IPS-18c (cell line): Measurements from ENCODE around the gene PTGES3.
A peak's percentile ranks its signal among the peaks of the same experiment; 100 is the strongest.

Experiments
- H3K4me3 ChIP-seq: 2 replicates; pipeline ENCODE4 v1.7.0; 2013; ENCODE audit warnings: low read depth, mild to moderate bottlenecking, low read length, moderate library complexity; ENCODE audit not compliant: insufficient read depth
- H3K9me3 ChIP-seq: one replicate; pipeline ENCODE4 v1.6.1; 2013; ENCODE audit warnings: mild to moderate bottlenecking, low read length, moderate library complexity; ENCODE audit not compliant: control insufficient read depth, insufficient read depth

PTGES3 gene

GRCh38 chr12:56635806-56636674, 52.0 kb downstream of the PTGES3 start:
- Histone ChIP-seq H3K4me3 (peak overlapping the region; percentile 82), H3K9me3 (no peaks in the 10 kb centered on the region)

- Histone ChIP-seq H3K4me3 (peak overlapping the region; percentile 82), H3K9me3 (no peaks in the 10 kb centered on the region)
These were observed 53.0 kb downstream of the PTGES3 start for GRCh38 chr12:56634837-56635791.

DNA sequence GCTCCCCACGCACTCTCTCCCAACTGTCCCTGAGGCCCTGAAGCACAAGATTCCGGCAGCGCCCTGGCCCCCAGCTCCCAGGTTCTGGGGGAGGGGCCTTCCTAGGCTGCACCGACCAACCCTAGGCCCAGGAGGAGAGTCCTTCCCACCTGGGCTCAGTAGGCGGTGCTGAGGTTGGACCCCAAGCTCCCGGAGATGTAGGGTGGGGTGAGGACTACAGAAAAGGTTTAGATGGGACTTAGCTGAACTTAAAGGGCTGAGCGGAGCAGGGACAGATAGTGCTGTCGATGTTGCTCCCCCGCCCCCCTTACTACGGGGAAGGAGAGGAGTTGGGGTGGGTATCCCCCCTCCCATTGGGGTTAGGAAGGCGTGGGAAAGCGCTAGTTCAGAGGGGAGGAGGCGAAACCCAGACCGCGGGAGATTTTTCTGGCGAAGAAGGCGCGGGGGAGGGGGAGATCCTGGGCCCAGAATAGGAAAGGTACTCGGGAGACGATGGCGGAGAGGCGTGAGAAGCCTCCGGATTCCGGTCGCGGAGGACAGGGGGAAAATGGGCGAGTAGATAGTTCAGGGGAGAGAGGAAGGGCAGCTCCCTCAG, 53.7 kb downstream of the PTGES3 start:
- H3K9me3 ChIP-seq = no peaks in the 10 kb centered on the region
- peak overlapping the region; percentile 82 for H3K4me3 ChIP-seq

DNA sequence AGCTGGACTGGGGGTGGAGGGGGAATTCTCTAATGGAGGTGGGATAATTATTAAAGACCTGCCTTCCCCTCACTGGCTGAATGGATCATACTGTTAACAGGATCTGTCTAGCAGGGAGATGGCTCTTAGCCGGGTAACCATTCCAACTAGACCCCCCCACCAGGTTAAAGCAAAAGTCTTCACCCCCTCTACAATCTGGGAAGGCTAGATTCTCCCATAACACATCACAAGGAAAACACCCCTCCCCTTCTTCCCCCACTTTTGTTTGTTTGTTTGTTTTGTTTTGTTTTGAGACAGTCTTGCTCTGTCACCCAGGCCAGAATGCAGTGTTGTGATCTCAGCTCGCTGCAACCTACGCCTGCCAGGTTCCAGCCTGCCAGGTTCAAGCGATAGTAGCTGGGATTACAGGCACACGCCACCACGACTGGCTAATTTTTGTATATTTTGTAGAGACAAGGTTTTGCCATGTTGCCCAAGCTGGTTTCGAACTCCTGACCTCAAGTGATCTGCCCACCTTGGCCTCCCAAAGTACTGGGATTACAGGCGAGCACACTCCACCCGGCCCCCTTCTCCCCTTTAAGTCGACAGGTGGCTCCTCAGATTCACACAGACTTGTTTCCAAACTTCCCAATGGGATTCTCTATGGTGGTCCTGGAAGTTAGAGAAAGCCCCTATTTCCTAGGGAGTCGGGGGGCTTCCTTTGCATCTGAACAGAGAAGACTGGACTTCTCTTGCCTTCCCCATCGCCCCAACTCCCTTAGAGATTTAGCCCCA, 54.4 kb downstream of the PTGES3 start:
- no peaks in the 10 kb centered on the region for H3K9me3 ChIP-seq
- peak overlapping the region; percentile 82; the same call in 1 of the 2 replicates for H3K4me3 ChIP-seq

DNA sequence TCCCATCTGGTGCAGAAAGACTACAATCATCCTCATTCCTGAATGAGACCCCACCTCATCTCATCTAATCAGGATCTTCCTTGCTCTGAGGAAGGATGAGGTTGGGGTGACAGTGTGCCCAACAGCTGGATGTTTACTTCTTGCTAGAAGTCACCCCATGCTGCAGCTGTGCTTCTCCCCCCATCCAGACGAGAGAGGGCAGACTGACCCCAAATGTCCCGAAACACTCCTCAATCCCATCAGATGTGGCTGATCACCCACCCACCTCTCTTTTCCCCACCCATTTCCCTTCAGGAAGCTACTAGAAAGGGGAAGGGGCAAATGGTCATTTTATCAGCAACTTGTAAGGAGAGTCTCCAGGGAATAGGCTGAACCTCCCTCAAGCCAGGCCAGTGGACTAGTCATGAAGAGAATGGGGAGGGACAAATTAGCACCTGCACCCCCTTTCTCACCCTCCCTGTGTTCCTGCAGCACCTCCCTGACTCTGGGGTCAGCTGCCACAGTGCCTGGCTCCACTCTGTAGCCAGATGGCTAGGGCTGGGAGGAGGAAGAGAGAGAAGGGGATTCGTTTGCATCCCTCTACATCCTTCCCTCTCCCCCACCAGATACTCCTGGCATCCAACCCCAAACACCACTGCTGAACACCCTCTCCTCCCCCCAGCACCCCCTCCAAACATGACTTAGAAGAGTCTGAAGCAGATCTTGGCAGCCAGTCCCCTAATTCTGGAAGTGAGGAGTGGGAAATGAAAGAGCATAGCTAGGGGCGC, 55.2 kb downstream of the PTGES3 start:
- peak overlapping the region; percentile 36; the same call in 1 of the 2 replicates for H3K4me3 ChIP-seq
- H3K9me3 ChIP-seq = no peaks in the 10 kb centered on the region

GRCh38 chr12:56631790-56632700, 56.0 kb downstream of the PTGES3 start:
- no peaks in the 10 kb centered on the region for H3K9me3 ChIP-seq
- H3K4me3 ChIP-seq = peak overlapping the region; percentile 36; the same call in 1 of the 2 replicates

DNA sequence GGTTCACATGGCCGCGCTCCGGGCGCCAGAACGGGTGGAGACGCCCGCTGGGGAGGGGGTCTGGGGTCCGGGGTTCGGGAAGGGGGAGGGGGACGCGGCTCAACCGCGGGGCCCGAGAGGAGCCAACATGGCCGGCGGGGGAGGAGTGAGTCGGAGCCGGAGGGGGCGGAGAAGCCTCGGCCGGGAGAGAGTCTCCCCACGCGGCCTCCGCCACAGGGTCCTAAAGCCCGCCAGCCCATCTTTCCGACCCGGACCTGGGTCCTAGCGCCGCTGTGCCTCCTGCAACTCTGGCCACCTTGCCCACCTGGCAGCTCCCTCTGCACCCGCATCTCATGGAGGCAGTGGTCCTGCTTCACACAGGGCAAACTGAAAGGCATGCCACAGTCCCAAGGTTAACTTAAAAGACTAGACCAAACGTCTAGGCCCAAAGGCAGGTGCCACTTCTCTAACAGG, 57.9 kb downstream of the PTGES3 start, which contains the start of gene BAZ2A:
Gene BAZ2A (minus strand): TSS at position 147 of the 453 bp plus-strand sequence. CDS start 12,796 bp downstream, outside the sequence.
- peak within 1 kb of the TSS; percentile 87 for H3K4me3 ChIP-seq

GRCh38 chr12:56629459-56630179, 58.5 kb downstream of the PTGES3 start:
- H3K4me3 ChIP-seq = peak overlapping the region; percentile 87
- no peaks in the 10 kb centered on the region for H3K9me3 ChIP-seq

More for the DNA sequence above, 57.9 kb downstream of the PTGES3 start, which contains the start of gene BAZ2A:
- H3K9me3 ChIP-seq = no peaks in the 10 kb centered on the region

DNA sequence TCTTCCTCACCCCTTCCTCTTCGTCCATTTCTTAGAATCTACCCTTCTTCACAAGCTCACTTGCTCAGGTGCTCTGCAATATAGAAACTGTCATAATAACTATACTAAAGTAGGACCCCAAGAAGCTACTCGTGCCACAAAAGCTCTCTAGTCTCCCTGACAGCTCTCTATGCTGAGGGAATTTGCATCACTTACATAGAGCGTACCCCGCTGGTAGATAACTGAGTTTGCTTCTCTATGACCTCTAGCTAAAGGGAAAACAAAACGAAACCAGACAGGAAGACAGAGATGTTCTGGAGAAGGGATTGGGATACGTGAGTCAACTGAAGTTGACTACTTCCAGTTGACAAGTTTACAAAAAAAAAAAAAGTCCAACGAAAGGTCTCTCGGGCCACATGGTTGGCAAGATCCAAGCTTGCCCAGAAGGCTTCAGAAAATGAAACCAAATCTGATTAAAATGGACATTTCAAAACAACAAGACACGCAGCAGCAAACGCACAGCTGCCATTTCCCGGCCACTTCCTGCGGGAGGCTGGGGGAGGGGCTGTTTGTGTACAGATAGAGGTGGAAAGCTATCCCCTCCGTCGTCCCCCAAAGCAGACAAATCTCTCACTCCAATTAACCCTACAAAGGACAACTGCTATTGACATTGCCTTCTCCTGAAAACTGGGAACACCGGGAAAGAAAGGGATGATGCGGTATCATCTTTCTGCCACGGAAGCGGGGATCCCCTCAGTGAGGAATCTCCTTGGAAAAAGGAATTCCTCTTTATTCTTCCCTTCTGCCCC, 59.2 kb downstream of the PTGES3 start:
- Histone ChIP-seq H3K4me3 (peak overlapping the region; percentile 87), H3K9me3 (no peaks in the 10 kb centered on the region)

DNA sequence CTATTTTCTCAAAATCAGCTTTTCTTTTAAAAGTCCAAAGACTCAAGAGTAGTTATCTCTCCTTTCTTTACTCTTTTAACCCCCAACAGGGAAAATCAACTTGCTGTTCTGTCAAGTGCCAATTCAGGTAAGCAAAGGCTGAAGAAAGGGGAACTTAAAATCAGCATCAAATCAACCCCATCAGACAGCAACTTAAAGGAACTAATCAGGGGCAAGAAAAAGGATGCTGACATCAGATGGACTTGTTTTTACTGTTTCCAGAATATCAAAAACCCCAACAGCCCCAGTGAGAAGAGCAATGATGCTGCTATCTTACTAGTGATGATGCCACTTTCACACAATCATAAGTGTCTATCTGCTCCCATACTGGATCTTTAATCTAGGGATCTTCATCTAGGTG, 61.4 kb downstream of the PTGES3 start:
- Histone ChIP-seq H3K4me3 (no peak overlapping the region), H3K9me3 (no peaks in the 10 kb centered on the region)

GRCh38 chr12:56622535-56622934, 65.5 kb downstream of the PTGES3 start:
- Histone ChIP-seq H3K4me3 (no peak overlapping the region), H3K9me3 (no peaks in the 10 kb centered on the region)

- Histone ChIP-seq H3K4me3 (no peak overlapping the region), H3K9me3 (no peaks in the 10 kb centered on the region)
These were observed 71.2 kb downstream of the PTGES3 start for GRCh38 chr12:56616925-56617324.

GRCh38 chr12:56616244-56616643, 71.8 kb downstream of the PTGES3 start:
- Histone ChIP-seq H3K4me3 (no peak overlapping the region), H3K9me3 (no peaks in the 10 kb centered on the region)

DNA sequence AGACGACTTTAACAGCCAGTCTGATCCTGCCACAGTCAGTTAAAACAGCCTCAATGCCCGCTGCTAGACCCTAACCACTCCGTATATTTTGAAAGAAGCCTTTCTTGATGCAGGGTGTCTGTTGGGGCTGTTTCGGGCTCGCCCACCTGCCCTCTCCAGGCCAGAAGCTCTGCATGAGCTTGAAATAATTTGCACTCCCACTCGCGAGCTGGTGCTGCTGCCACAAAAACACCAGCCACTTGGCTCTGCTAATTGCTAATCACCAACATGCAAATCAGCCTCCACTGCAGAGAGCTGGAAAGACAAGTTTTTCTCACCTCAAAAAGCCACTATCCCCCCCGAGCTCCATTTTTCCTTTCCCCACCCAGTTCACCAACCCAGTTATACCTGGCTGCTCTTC, 73.5 kb downstream of the PTGES3 start:
- H3K4me3 ChIP-seq = no peak overlapping the region
- no peaks in the 10 kb centered on the region for H3K9me3 ChIP-seq
